HG02642 (cell line): ENCODE measurements around the gene OR2T3.
A peak's percentile ranks its signal among the peaks of the same experiment; 100 is the strongest.
"Not testable (repeated sequence)": the region's sequence is repeated elsewhere in the genome, so short reads cannot be mapped to it uniquely, and the experiment has no call there.

Experiments used
- ATAC-seq: cut with Tn5 transposase; IDR thresholded peaks from one replicate; pipeline ENCODE4 v1.9.1; 2021; ENCODE audit warnings: mild to moderate bottlenecking; ENCODE audit not compliant: unreplicated experiment, poor library complexity

OR2T3 gene

GRCh38 chr1:248459117-248459516 lies 14.0 kb upstream of the OR2T3 start:
- ATAC-seq, result not testable (repeated sequence)

GRCh38 chr1:248471154-248471553 lies 2.0 kb upstream of the OR2T3 start:
- ATAC-seq, result no peak

GRCh38 chr1:248472111-248472510 lies 1.0 kb upstream of the OR2T3 start:
- ATAC-seq, result not testable (repeated sequence)

GRCh38 chr1:248475660-248476059 lies 2.5 kb downstream of the OR2T3 start:
- ATAC-seq, result peak; percentile 88

- ATAC-seq, result peak; percentile 90
Observed at GRCh38 chr1:248481686-248482579, 8.8 kb downstream of the OR2T3 start.

- not testable (repeated sequence) for ATAC-seq
Observed at GRCh38 chr1:248488289-248488688, 15.1 kb downstream of the OR2T3 start, which contains the start of gene OR2T5. Gene OR2T5, plus strand, starts transcription at chr1:248488589. Its CDS starts 0 bp downstream, at chr1:248488589.

- not testable (repeated sequence) for ATAC-seq
Observed at GRCh38 chr1:248496661-248497060, 23.5 kb downstream of the OR2T3 start.

- ATAC-seq, result not testable (repeated sequence)
Observed at GRCh38 chr1:248500305-248501035, 27.3 kb downstream of the OR2T3 start.

- not testable (repeated sequence) for ATAC-seq
Observed at GRCh38 chr1:248507773-248508172, 34.6 kb downstream of the OR2T3 start, which contains the start of gene OR2G6. Gene OR2G6, plus strand, starts transcription at chr1:248508073. Its CDS starts 13,574 bp downstream, at chr1:248521647.

GRCh38 chr1:248510217-248510616 lies 37.1 kb downstream of the OR2T3 start:
- ATAC-seq, result not testable (repeated sequence)

- ATAC-seq, result no peak
Observed at GRCh38 chr1:248521856-248522255, 48.7 kb downstream of the OR2T3 start.
